Stimulated activated CD8-positive, alpha-beta memory T cell treated with anti-CD3 and anti-CD28 coated beads, Interleukin-7, amount 100 ng/mL, for 24 hours (primary cell): ENCODE measurements around the gene OXCT2.
"Not testable (repeated sequence)": the region's sequence is repeated elsewhere in the genome, so short reads cannot be mapped to it uniquely, and the experiment has no call there.

ENCODE experiments used
- DNase-seq: peaks from one replicate; pipeline ENCODE4 v3.0.0-alpha.2; 2020; ENCODE audit warnings: low read depth

OXCT2 gene

GRCh38 chr1:39771022-39771532 is at the start of gene OXCT2:
Gene OXCT2, minus strand, starts transcription at chr1:39771348. Its CDS starts 93 bp downstream, at chr1:39771255.
- not testable (repeated sequence) for DNase-seq

GRCh38 chr1:39819091-39819812 is 48.1 kb upstream of the OXCT2 start:
- no peak for DNase-seq

GRCh38 chr1:39818482-39818881 is 47.3 kb upstream of the OXCT2 start:
- no peak for DNase-seq

- not testable (repeated sequence) for DNase-seq
Observed at GRCh38 chr1:39817091-39817932, 46.2 kb upstream of the OXCT2 start.

GRCh38 chr1:39816415-39817090 is 45.4 kb upstream of the OXCT2 start:
- no peak for DNase-seq

GRCh38 chr1:39812913-39813312 is 41.8 kb upstream of the OXCT2 start:
- DNase-seq = no peak

GRCh38 chr1:39808784-39809517 is 37.8 kb upstream of the OXCT2 start:
- DNase-seq = no peak

- no peak for DNase-seq
Observed at GRCh38 chr1:39805385-39805784, 34.2 kb upstream of the OXCT2 start.

- no peak for DNase-seq
Observed at GRCh38 chr1:39802496-39803260, 31.5 kb upstream of the OXCT2 start.

- DNase-seq = no peak
Observed at GRCh38 chr1:39800471-39800835, 29.3 kb upstream of the OXCT2 start.

GRCh38 chr1:39799770-39800470 is 28.8 kb upstream of the OXCT2 start:
- no peak for DNase-seq

- peak; percentile 74 for DNase-seq
Observed at GRCh38 chr1:39798859-39799769, 28.0 kb upstream of the OXCT2 start.

- DNase-seq = no peak
Observed at GRCh38 chr1:39795651-39796050, 24.5 kb upstream of the OXCT2 start.

- no peak for DNase-seq
Observed at GRCh38 chr1:39791838-39792237, 20.7 kb upstream of the OXCT2 start.

- DNase-seq = no peak
Observed at GRCh38 chr1:39789571-39790110, 18.5 kb upstream of the OXCT2 start.

- no peak for DNase-seq
Observed at GRCh38 chr1:39788758-39789570, 17.8 kb upstream of the OXCT2 start, which contains the start of gene BMP8B. Gene BMP8B, minus strand, starts transcription at chr1:39788865. Its CDS starts 380 bp downstream, at chr1:39788485.

GRCh38 chr1:39788426-39788757 is 17.2 kb upstream of the OXCT2 start:
- DNase-seq = no peak

GRCh38 chr1:39787964-39788363 is 16.8 kb upstream of the OXCT2 start:
- not testable (repeated sequence) for DNase-seq
